ENCODE measurements around the gene SYT2.

SYT2 gene

DNA sequence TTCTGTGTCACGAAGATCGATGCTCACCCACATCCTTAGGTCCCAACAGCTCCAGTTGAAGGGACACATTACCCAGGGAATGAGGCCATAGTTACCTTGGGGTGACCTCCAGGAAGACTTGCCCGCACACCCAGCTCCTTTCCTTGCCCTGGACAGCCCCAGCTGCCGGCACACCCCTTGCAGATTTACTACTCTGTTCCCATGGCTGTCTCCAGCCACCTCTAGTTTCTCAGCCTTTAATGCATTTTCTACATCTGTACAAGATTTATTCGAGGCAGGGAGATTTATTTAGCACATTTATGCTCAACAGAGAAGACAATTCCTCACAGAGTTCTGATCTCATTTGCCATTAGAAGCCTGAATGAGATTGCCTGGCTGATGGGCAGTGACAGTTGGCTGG is 36.7 kb downstream of the SYT2 start:
- TF ChIP-seq, protein P1, sequence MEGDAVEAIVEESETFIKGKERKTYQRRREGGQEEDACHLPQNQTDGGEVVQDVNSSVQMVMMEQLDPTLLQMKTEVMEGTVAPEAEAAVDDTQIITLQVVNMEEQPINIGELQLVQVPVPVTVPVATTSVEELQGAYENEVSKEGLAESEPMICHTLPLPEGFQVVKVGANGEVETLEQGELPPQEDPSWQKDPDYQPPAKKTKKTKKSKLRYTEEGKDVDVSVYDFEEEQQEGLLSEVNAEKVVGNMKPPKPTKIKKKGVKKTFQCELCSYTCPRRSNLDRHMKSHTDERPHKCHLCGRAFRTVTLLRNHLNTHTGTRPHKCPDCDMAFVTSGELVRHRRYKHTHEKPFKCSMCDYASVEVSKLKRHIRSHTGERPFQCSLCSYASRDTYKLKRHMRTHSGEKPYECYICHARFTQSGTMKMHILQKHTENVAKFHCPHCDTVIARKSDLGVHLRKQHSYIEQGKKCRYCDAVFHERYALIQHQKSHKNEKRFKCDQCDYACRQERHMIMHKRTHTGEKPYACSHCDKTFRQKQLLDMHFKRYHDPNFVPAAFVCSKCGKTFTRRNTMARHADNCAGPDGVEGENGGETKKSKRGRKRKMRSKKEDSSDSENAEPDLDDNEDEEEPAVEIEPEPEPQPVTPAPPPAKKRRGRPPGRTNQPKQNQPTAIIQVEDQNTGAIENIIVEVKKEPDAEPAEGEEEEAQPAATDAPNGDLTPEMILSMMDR (IDR thresholded peaks at IDR 0.05; ENCODE audit: low read depth, low read length): no peak

DNA sequence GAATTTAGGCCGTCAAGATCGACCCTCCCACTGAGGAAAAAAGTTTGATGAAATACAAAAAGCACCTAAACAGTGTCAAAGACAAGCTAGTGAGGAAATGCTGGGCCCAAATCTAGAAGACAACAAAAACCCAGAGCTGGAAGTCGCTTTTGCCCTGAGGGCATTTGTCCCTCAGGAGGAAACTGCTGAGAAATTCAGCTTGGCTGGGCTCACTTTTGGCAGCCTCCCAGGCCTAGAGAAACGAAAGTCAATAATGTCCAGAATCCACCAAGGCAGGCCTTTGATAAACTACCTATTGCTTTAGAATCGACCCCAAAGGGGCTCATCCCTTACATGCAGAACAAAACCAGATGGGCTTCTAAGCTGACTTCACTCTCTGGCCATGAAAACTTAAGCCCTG is 38.9 kb downstream of the SYT2 start:
- DNase-seq (ENCODE audit: extremely low read depth, low read depth): no peak
- TF ChIP-seq, protein P1 (IDR thresholded peaks at IDR 0.05; ENCODE audit: low read depth, low read length): no peak

More for the DNA sequence above, 36.7 kb downstream of the SYT2 start:
- DNase-seq (ENCODE audit: extremely low read depth, low read depth): no peak

GRCh38 chr1:202665417-202665816 is 44.8 kb downstream of the SYT2 start:
- no peak for DNase-seq (ENCODE audit: extremely low read depth, low read depth)
- TF ChIP-seq, protein P1 (IDR thresholded peaks at IDR 0.05; ENCODE audit: low read depth, low read length): no peak

DNA sequence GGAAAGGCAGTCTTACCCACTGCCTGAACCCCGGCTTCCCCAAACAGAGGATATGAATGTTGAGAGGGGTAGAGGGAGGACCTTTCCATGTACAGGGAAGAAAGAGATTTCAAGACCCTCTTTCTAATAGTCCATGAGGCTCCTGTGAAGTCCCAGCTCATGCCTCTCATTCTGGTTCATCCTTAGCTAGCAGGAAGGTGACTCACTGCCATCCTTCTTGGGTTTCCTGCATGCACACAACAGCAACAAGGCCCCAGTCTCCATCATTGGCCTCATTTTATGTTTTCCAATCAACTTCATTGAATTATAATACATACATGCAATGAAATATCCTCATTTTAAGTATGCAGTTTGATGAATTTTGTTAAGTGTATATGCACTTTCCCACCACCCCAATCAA is 46.2 kb downstream of the SYT2 start:
- no peak for DNase-seq (ENCODE audit: extremely low read depth, low read depth)
- TF ChIP-seq, protein P1 (IDR thresholded peaks at IDR 0.05; ENCODE audit: low read depth, low read length): no peak

GRCh38 chr1:202663131-202663530 is 47.1 kb downstream of the SYT2 start:
- DNase-seq (ENCODE audit: extremely low read depth, low read depth): no peak
- TF ChIP-seq, protein P1 (IDR thresholded peaks at IDR 0.05; ENCODE audit: low read depth, low read length): no peak

- no peak for DNase-seq (ENCODE audit: extremely low read depth, low read depth)
- TF ChIP-seq, protein P1 (IDR thresholded peaks at IDR 0.05; ENCODE audit: low read depth, low read length): no peak
Observed at GRCh38 chr1:202662081-202662480, 48.2 kb downstream of the SYT2 start.

DNA sequence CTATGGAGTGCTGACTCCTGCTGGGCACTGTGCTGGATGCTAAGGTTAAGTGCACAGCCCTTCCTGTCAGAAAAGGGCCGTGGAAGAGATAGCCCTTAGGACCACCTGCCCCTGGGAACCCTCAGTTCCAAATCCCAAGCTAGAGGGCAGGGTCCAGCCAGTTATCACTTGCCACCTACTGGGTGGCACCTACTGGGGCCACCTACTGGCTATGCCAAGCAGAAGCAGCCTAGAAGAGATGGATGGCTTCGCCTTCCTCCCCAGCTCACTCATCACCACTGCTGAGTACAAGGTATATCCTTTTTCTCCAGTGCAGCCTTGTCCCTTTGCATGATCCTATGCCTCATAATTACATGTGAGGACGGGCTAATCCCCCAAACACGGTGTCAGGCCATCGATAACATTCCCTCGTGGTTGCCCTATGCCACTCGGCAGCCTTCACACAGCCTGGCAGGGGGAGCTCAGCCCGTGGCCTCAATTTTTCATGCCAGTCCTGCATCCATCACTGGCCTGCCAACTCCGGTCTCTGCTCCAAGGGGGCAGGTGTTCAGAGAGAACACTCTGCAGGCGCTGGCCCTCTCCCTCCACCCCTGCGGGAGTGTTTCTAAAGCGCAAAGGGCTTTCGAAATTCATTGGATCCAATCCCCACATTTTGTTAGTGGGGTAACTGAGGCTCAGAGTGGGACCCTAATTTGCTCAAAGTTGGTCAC is 49.0 kb downstream of the SYT2 start:
- DNase-seq (ENCODE audit: extremely low read depth, low read depth): no peak
- TF ChIP-seq, protein P1 (IDR thresholded peaks at IDR 0.05; ENCODE audit: low read depth, low read length): peak; percentile 9
